Motor neuron (in vitro differentiated cells): ENCODE data around the gene ZKSCAN3. TPM values are rescaled to one million over a fixed set of nuclear protein-coding genes. Genes with fewer than 3 reads are reported as not detected.

Experiments used
- ATAC-seq, 8 experiments: fragments of 200-7000 bp; cut with Tn5 transposase; replicated peaks in 6 of 8; 2 replicates each; pipeline ENCODE4 v1.8.0; 2021; ENCODE audit warnings: mild to moderate bottlenecking in 8 of 8, moderate library complexity in 8 of 8
- H3K27ac ChIP-seq, 2 donors: fragments of 250-450 bp; sonication (Bioruptor Pico); 2 replicates each; pipeline ENCODE4 v1.9.0; 2021; ENCODE audit warnings: antibody characterized with exemption in 2 of 2, mild to moderate bottlenecking in 2 of 2, moderate library complexity in 1 of 2
- H3K4me1 ChIP-seq, 2 donors: fragments of 250-450 bp; sonication (Bioruptor Pico); replicated peaks in 1 of 2; 2 replicates each; pipeline ENCODE4 v1.6.1; 2021; ENCODE audit warnings: antibody characterized with exemption in 2 of 2, mild to moderate bottlenecking in 2 of 2, moderate library complexity in 1 of 2
- H3K4me3 ChIP-seq, 5 donors: fragments of 250-450 bp; sonication (Bioruptor Pico); 2 replicates each; pipeline ENCODE4 v1.9.0; 2021; ENCODE audit warnings: antibody characterized with exemption in 5 of 5, mild to moderate bottlenecking in 5 of 5, moderate library complexity in 4 of 5
- WGBS, 10 experiments: fragments of 450-650 bp; shearing (Covaris generic); methylation state at CpG; one replicate each; pipeline ENCODE4 v1.0.0; 2022; 5-methylcytosine and 5-hydroxymethylcytosine counted together
- in situ Hi-C, 9 experiments: fragments of 400-800 bp; cut with MboI; loops; one replicate each; pipeline ENCODE4 v1.15.0; 2021; ENCODE audit warnings: low sequenced_read_pairs in 9 of 9, low pct_unique_long_range_greater_than_20kb in 2 of 9; ENCODE audit not compliant: unreplicated experiment in 9 of 9
- total RNA-seq, 8 experiments: library from RNA; unstranded; fragments of 300-600 nt; gene quantifications; 2 replicates each; pipeline versions ENCODE4 v1.2.3 to v1.2.4, GENCODE V29; 2022

The ZKSCAN3 gene
- total RNA-seq, 8 experiments from 2014 or later = 2.5 to 10.3 (median 7.8) TPM

- H3K4me1 ChIP-seq = peaks cover 16 to 20% of the 10 kb centered on the region in 2 donors
- 50 to 89% (median 84%) methylated on average over 1 of the region's 1 CpG; no CpG with 5 or more reads in 4 of the 10 experiments for WGBS, 10 experiments
- in situ Hi-C loops = no loop called here
- no peak for ATAC-seq
- no peak overlapping the region for H3K27ac ChIP-seq
- H3K4me3 ChIP-seq = no peak overlapping the region
These were observed 16.1 kb upstream of the ZKSCAN3 start for GRCh38 chr6:28333599-28334018.

- WGBS, 10 experiments = 40 to 100% (median 86%) methylated on average over 2 to 7 of the region's 7 CpGs
- in situ Hi-C loops = no loop called here
- ATAC-seq = no peak
These were observed 15.3 kb upstream of the ZKSCAN3 start for GRCh38 chr6:28334286-28335039.

GRCh38 chr6:28335040-28335563, 14.6 kb upstream of the ZKSCAN3 start:
- WGBS, 10 experiments = 11 to 62% (median 54%) methylated on average over 2 to 10 of the region's 12 CpGs; no CpG with 5 or more reads in 4 of the 10 experiments
- in situ Hi-C loops = no loop called here
- peak in 1 of 8 experiments; percentile 1 for ATAC-seq

More at GRCh38 chr6:28334286-28335039, 15.3 kb upstream of the ZKSCAN3 start:
- peaks cover 16 to 20% of the 10 kb centered on the region in 2 donors for H3K4me1 ChIP-seq
- H3K4me3 ChIP-seq = peak overlapping the region in 2 of 5 donors; percentile 73 to 77
- peak overlapping the region; percentile 98 for H3K27ac ChIP-seq

GRCh38 chr6:28335564-28336283, 14.0 kb upstream of the ZKSCAN3 start, which contains the start of gene ZSCAN31:
Gene ZSCAN31 (minus strand): TSS chr6:28336148. CDS start chr6:28329683, 6,465 bp downstream.
- ATAC-seq = peak; percentile 94 to 97 (median 95)
- H3K4me3 ChIP-seq = peak within 1 kb of the TSS; percentile 62 to 88 (median 73)
- H3K4me1 ChIP-seq = peaks cover 16 to 20% of the 10 kb centered on the region in 2 donors
- peak within 1 kb of the TSS; percentile 98 for H3K27ac ChIP-seq
- in situ Hi-C loops = no loop called here
- 0 to 2% (median 0%) methylated on average over 1 to 9 of the region's 35 CpGs; no CpG with 5 or more reads in 2 of the 10 experiments for WGBS, 10 experiments

More at GRCh38 chr6:28335040-28335563, 14.6 kb upstream of the ZKSCAN3 start:
- peaks cover 16 to 20% of the 10 kb centered on the region in 2 donors for H3K4me1 ChIP-seq
- H3K27ac ChIP-seq = peak overlapping the region; percentile 98
- H3K4me3 ChIP-seq = peak overlapping the region; percentile 62 to 88 (median 73)

GRCh38 chr6:28336284-28337120, 13.2 kb upstream of the ZKSCAN3 start:
- Histone ChIP-seq H3K4me3 (peak overlapping the region; percentile 62 to 88 (median 73)), H3K4me1 (peaks cover 16 to 20% of the 10 kb centered on the region in 2 donors), H3K27ac (peak overlapping the region; percentile 98)
- in situ Hi-C loops = no loop called here
- WGBS, 10 experiments = 7 to 35% (median 22%) methylated on average over 5 to 22 of the region's 24 CpGs
- ATAC-seq = peak in 5 of 8 experiments; percentile 2 to 15 (median 4)

- H3K27ac ChIP-seq = peak overlapping the region; percentile 98
- no peak for ATAC-seq
- peaks cover 16 to 20% of the 10 kb centered on the region in 2 donors for H3K4me1 ChIP-seq
- peak overlapping the region; percentile 62 to 88 (median 73) for H3K4me3 ChIP-seq
- in situ Hi-C loops = no loop called here
These were observed 12.6 kb upstream of the ZKSCAN3 start for GRCh38 chr6:28337121-28337520.

- in situ Hi-C loops = no loop called here
- 0 to 75% (median 33%) methylated on average over 1 of the region's 1 CpG; no CpG with 5 or more reads in 7 of the 10 experiments for WGBS, 10 experiments
- H3K4me3 ChIP-seq = no peak overlapping the region
- no peak for ATAC-seq
- H3K4me1 ChIP-seq = peaks cover 12 to 13% of the 10 kb centered on the region in 2 donors
- H3K27ac ChIP-seq = no peak overlapping the region
These were observed 9.2 kb upstream of the ZKSCAN3 start for GRCh38 chr6:28340310-28341095.

- ATAC-seq = no peak
- no peak overlapping the region for H3K4me3 ChIP-seq
- 0 to 40% (median 18%) methylated on average over 1 of the region's 1 CpG; no CpG with 5 or more reads in 5 of the 10 experiments for WGBS, 10 experiments
- H3K27ac ChIP-seq = no peak overlapping the region
- H3K4me1 ChIP-seq = no peaks in the 10 kb centered on the region
- in situ Hi-C loops = no loop called here
These were observed 5.7 kb upstream of the ZKSCAN3 start for GRCh38 chr6:28343898-28344677.

- Histone ChIP-seq H3K27ac (no peak overlapping the region), H3K4me1 (peaks cover 0 to 2% of the 10 kb centered on the region in 2 donors), H3K4me3 (no peak overlapping the region)
- no peak for ATAC-seq
- WGBS, 10 experiments = 33 to 100% (median 57%) methylated on average over 1 of the region's 1 CpG; no CpG with 5 or more reads in 3 of the 10 experiments
- in situ Hi-C loops = no loop called here
These were observed 4.5 kb upstream of the ZKSCAN3 start for GRCh38 chr6:28345201-28345600.

GRCh38 chr6:28347119-28347518, 2.6 kb upstream of the ZKSCAN3 start:
- Histone ChIP-seq H3K4me3 (no peak overlapping the region), H3K4me1 (peaks cover 7 to 11% of the 10 kb centered on the region in 2 donors), H3K27ac (no peak overlapping the region)
- in situ Hi-C loops = no loop called here
- ATAC-seq = no peak
- 0 to 65% (median 26%) methylated on average over 1 to 2 of the region's 2 CpGs; no CpG with 5 or more reads in 1 of the 10 experiments for WGBS, 10 experiments

- Histone ChIP-seq H3K4me1 (peaks cover 7 to 11% of the 10 kb centered on the region in 2 donors), H3K27ac (peak overlapping the region; percentile 64 to 73), H3K4me3 (peak overlapping the region; percentile 48 to 81 (median 54))
- ATAC-seq = peak in 6 of 8 experiments; percentile 1 to 9 (median 5)
- 0 to 6% (median 3%) methylated on average over 3 to 9 of the region's 9 CpGs for WGBS, 10 experiments
- in situ Hi-C loops = no loop called here
These were observed 329 bp upstream of the ZKSCAN3 start for GRCh38 chr6:28349344-28349891.
